ENCODE results near the gene MRAS. TPM values are rescaled to one million over a fixed set of nuclear protein-coding genes. Genes with fewer than 3 reads are reported as not detected.
"Not testable (repeated sequence)": the region's sequence is repeated elsewhere in the genome, so short reads cannot be mapped to it uniquely, and the experiment has no call there.

Gene MRAS
- total RNA-seq, 1 donor from 2014 or later = 405 TPM

DNA sequence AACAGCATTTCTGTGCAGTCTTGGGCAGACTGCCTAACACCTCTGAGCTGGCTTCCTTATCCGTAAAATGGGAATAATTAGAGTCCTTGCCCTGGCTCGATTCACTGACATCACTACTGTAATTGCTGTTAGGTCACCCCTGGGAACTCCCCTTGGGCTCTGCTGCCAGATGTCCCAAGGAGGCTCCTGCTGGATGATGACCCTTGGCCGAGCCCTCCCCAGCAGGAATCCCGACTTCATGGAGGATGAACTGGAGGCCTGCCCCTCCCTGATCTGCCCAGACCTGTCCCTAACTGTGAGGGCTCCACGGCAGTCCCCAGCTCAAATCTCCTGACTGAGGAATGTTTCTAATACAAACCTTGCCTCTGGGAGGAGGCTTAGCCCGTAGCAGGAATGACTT lies 104.1 kb downstream of the MRAS start:
- ATAC-seq (no peak), DNase-seq (no peak)
- intact Hi-C loops (cut with micrococcal nuclease) = no loop called here

GRCh38 chr3:138453940-138454339 lies 105.6 kb downstream of the MRAS start:
- DNase-seq; ATAC-seq; intact Hi-C loops (cut with micrococcal nuclease): not testable (repeated sequence)

Other genes starting within 250 kb of the MRAS start
- 5.7 TPM for gene DZIP1L, start 233.0 kb upstream of the MRAS start, total RNA-seq
- gene A4GNT, start 216.2 kb upstream of the MRAS start, total RNA-seq = not detected
- 7.3 TPM for gene DBR1, start 173.7 kb upstream of the MRAS start, total RNA-seq
- gene ARMC8, start 161.3 kb upstream of the MRAS start, total RNA-seq = 34.0 TPM
- 0.59 TPM for gene NME9, start 18.7 kb upstream of the MRAS start, total RNA-seq
- 1.2 TPM for gene ESYT3, start 86.0 kb downstream of the MRAS start, total RNA-seq
- gene CEP70, start 245.7 kb downstream of the MRAS start, total RNA-seq = 22.6 TPM

Data from left ventricle myocardium superior (tissue), 1 donor.